Duodenal mucosa (tissue), 2 donors: ENCODE results near the gene FOXD4L3.
"Not testable (repeated sequence)": the region's sequence is repeated elsewhere in the genome, so short reads cannot be mapped to it uniquely, and the experiment has no call there.

Experiments used
- H3K27ac ChIP-seq: one replicate; pipeline ENCODE4 v1.7.0; 2013; ENCODE audit warnings: low read depth, low read length
- H3K27me3 ChIP-seq, 2 donors: one replicate each; pipeline ENCODE4 v1.7.0; 2013; ENCODE audit warnings: low read length in 2 of 2, control low read depth in 1 of 2; ENCODE audit not compliant: insufficient read depth in 2 of 2, control insufficient read depth in 1 of 2
- H3K36me3 ChIP-seq, 2 donors: one replicate each; pipeline ENCODE4 v1.7.0; 2013; ENCODE audit warnings: low read length in 2 of 2, control low read depth in 1 of 2; ENCODE audit not compliant: insufficient read depth in 2 of 2, control insufficient read depth in 1 of 2
- H3K4me1 ChIP-seq, 2 donors: one replicate each; pipeline ENCODE4 v1.7.0; 2013; ENCODE audit warnings: low read length in 2 of 2, control low read depth in 1 of 2; ENCODE audit not compliant: insufficient read depth in 2 of 2, control insufficient read depth in 1 of 2
- H3K4me3 ChIP-seq, 2 donors: one replicate each; pipeline ENCODE4 v1.7.0; 2013; ENCODE audit warnings: low read length in 2 of 2, low read depth in 1 of 2
- H3K9ac ChIP-seq, 2 donors: one replicate each; pipeline ENCODE4 v1.7.0; 2013; ENCODE audit warnings: low read length in 2 of 2, low read depth in 1 of 2
- H3K9me3 ChIP-seq, 2 donors: one replicate each; pipeline ENCODE4 v1.7.0; 2013; ENCODE audit warnings: low read length in 2 of 2, control low read depth in 1 of 2; ENCODE audit not compliant: control insufficient read depth in 1 of 2

The FOXD4L3 gene

DNA sequence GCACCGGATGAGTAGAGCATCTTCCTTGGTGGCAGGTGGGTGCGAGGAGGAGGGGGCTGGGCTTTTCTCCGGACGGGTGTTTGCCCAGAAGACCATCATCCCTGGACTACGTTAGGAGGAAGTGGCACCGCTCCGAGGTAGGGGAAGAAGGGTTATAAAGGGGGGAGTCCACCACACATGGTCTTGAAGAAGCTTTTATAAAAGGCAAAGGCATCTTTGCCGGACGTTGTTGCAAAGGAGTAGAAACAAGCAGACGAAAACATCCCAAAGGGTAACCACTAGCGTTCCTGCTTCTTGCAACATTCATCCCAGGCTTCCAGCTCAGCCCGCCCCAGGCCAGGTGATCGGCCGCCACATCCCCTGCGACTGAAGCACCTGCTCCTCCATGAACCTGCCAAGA lies at the start of gene FOXD4L3:
Gene FOXD4L3, plus strand, starts transcription at position 301 of the 400 bp plus-strand sequence. Its CDS starts 85 bp downstream, at position 386.
- not testable (repeated sequence) for H3K27me3 ChIP-seq, H3K27ac ChIP-seq

DNA sequence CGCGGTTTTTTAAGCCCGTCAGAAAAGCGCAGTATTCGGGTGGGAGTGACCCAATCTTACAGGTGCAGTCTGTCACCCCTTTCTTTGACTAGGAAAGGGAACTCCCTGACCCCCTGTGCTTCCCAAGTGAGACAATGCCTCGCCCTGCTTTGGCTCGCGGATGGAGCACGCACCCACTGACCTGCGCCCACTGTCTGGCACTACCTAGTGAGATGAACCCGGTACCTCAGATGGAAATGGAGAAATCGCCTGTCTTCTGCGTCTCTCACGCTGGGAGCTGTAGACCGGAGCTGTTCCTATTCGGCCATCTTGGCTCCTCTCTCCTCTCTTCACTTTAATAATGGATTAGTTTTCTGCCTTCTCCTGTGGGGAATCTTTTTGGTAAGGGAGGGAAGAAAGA lies 21.6 kb upstream of the FOXD4L3 start:
- H3K4me3 ChIP-seq, H3K27ac ChIP-seq, H3K9ac ChIP-seq, H3K9me3 ChIP-seq, H3K27me3 ChIP-seq, H3K4me1 ChIP-seq, H3K36me3 ChIP-seq: not testable (repeated sequence)

More for the DNA sequence above, at the start of gene FOXD4L3:
- not testable (repeated sequence) for H3K4me1 ChIP-seq, H3K4me3 ChIP-seq, H3K36me3 ChIP-seq, H3K9me3 ChIP-seq, H3K9ac ChIP-seq

DNA sequence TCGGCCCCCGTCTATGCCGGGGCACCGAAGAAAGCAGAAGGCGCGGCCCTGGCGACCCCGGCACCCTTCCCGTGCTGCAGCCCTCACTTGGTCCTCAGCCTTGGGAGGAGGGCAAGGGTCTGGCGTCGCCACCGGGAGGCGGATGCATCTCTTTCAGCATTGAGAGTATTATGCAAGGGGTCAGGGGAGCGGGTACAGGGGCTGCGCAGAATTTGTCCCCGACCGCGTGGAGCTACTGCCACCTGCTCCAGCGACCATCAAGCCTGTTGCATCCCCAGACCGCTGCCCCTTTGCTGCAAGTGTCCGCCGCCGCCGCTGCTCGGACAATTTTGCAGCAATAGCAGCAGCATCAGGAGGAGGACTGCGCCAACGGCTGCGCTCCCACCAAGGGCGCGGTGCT lies 1.1 kb downstream of the FOXD4L3 start:
- not testable (repeated sequence) for H3K9ac ChIP-seq, H3K27me3 ChIP-seq, H3K4me3 ChIP-seq, H3K4me1 ChIP-seq, H3K9me3 ChIP-seq, H3K27ac ChIP-seq, H3K36me3 ChIP-seq

DNA sequence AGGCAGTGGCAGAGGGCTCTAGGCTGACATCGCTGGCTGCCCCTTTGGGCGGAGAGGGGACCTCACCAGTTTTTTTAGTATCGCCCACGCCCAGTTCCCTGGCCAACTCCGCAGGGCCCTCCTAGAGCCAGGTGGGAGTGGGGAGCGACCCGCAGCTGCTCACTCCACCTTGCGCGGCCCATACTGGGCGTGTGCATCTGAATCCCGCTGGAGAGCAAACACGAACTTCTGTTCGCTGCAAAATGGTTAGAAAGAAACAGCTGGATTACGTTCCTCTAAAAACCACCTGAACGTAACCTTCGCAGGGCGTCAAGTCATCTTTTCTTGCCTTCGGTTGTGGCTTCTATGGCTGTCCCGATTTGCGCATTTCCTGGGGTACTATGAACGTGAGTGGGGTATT lies 1.5 kb downstream of the FOXD4L3 start:
- H3K36me3 ChIP-seq, H3K4me3 ChIP-seq, H3K4me1 ChIP-seq, H3K27ac ChIP-seq, H3K27me3 ChIP-seq, H3K9ac ChIP-seq, H3K9me3 ChIP-seq: not testable (repeated sequence)

DNA sequence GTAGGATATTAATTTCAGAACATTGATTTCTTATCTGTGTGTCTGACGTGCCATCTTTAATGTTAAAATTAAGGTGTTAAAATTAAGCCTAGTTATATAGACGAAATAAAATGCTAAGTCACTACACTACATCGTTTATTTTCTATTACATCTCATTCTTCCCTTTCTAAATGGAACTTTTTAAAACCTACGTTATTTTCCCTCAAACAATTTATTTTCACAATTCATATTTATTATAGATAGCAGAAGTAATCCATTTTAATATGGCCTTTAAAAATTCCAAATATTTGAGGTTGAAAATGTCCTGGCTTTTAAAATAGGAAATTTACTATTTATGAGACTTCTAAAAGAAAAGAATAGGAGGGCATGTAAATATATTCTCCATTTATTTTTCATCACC lies 2.1 kb downstream of the FOXD4L3 start:
- H3K4me3 ChIP-seq, H3K9ac ChIP-seq, H3K27me3 ChIP-seq, H3K27ac ChIP-seq, H3K36me3 ChIP-seq, H3K4me1 ChIP-seq, H3K9me3 ChIP-seq: not testable (repeated sequence)

DNA sequence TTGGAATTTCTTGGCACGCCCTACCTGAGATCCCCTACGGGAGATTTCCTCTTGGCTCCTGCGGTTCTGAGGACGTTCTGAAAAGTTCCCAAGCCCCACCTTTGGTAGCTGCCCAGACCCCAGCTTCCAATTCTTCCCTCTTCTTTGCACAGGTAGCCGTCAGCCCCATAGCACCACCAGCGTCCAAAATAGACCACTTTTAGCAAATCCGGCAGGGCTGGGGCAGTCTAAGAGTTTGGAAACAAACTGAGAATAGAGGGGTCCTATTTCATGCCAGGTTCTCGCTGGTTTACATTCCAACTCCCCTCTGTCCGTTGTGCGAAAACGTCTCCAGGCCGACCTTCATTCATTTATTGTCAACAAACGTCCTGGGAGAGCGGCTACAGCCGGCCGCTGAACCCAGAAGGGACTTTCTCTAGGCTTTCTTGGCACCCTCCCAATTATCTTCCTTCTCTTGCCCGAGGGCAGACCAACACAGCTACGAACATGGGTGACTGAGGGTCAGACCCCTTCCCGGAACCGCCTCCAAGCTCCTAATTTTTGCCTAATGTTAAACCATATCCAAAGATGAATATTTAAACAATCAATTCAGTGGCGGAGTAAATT lies 3.1 kb downstream of the FOXD4L3 start:
- H3K9ac ChIP-seq, H3K4me1 ChIP-seq, H3K9me3 ChIP-seq, H3K27ac ChIP-seq, H3K27me3 ChIP-seq, H3K36me3 ChIP-seq, H3K4me3 ChIP-seq: not testable (repeated sequence)

DNA sequence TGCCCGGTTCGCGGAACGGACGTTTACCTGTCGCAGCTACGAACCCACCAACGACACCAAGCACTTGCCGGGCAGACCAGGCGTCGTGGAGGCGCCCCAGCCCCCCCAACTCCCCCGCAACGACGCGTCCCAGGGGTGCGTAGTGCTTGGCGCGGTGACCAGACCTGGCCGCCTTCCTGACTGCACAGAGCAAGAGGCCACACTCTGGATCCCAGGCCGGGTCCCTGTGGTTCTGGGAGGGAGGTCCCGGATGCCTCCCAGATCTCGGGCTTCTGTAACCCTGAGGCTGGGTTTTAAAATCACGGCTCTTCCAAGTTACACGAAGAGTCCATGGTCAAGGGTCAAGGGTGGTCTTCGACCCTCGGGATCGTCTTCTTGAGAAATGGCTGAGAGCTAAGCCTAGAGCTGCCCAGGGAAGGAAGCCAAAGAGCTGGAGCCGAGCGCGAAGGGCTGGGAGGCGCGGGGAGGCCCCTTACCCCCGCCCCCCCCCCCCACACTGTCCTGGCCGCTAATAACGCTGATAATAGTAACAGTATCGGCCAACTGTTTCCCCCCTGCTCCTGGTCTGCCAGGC lies 3.8 kb downstream of the FOXD4L3 start:
- not testable (repeated sequence) for H3K9ac ChIP-seq, H3K36me3 ChIP-seq, H3K9me3 ChIP-seq, H3K4me1 ChIP-seq, H3K27ac ChIP-seq, H3K27me3 ChIP-seq, H3K4me3 ChIP-seq

DNA sequence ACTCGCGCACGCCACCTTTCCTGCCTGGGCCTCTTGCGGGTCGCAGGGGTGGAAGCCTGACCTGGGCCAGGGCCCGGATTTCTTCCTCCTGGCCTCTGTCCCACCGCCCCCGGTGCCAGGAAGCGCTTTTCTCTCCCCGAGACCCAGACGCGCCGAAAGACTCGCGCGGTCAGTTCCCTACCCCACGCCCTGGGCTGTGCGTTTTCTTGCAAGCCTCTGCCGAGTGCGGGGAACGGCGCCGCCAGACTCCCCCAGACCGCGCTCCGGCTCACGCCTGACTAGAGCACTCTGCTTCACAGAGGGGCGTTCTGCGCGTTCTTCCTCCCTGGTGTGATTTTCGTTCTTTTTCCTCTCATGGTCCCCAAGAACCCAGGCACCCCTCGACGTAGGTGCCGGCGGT lies 4.5 kb downstream of the FOXD4L3 start:
- H3K27me3 ChIP-seq, H3K4me3 ChIP-seq, H3K9ac ChIP-seq, H3K36me3 ChIP-seq, H3K27ac ChIP-seq, H3K9me3 ChIP-seq, H3K4me1 ChIP-seq: not testable (repeated sequence)

DNA sequence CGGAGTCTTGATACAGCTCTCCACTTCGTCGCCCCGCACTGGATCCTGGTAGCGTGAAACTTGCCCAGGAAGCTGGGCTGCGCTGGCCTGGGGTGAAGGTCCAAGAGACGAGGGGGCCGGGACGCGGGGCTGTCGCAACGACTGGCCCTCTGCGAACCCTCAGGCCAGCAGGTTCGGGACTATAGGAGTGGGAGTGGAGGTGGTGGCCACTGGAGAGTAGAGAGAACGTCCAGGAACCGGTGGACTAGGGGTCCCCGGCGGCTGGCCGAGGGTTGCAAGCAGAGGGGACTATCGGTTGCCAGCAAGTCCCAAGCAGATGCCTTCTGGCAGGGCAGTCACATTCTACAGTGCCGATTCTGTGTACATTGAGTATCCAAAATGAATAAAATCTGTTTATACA lies 5.0 kb downstream of the FOXD4L3 start:
- H3K27me3 ChIP-seq, H3K4me1 ChIP-seq, H3K9me3 ChIP-seq, H3K27ac ChIP-seq, H3K9ac ChIP-seq, H3K36me3 ChIP-seq, H3K4me3 ChIP-seq: not testable (repeated sequence)

DNA sequence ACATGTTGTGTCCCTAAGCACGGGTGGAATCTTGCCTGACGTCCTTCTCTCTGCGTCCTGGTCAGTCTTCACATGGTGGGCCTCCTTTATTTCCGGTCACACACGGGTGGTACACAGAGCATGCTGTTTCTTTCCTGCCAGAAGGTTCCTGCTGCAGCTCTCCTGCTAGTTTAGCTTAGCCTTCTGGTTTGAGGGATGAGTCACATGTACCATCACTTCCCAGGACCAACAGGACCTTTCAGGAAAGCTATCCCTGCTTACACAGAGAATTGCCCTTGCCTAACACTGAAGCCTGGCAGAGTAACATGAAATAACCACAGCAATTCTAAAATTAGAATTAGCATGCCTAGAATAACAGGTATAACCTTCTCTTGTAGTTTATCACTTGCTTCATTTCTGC lies 8.5 kb downstream of the FOXD4L3 start:
- H3K9me3 ChIP-seq, H3K4me3 ChIP-seq, H3K27ac ChIP-seq, H3K9ac ChIP-seq, H3K27me3 ChIP-seq, H3K4me1 ChIP-seq, H3K36me3 ChIP-seq: not testable (repeated sequence)

DNA sequence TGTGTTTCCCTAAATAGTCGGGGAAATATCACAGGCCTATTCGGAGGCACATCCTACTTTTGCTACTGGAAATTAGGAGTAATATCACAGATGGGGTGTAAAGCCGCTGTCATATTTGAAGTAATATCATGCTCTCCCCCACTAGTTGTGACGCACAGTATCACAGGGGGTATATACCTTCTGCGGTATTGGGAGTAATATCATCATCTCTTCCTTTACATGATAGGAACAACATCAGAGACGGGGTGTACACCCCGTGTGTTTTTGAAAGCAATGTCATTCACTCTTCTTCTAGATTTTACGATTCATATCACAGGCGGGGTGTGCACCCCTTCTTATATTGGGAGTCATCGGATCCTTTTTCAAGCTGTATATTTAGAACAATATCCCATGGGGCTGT lies 15.5 kb downstream of the FOXD4L3 start:
- not testable (repeated sequence) for H3K27me3 ChIP-seq, H3K36me3 ChIP-seq, H3K9ac ChIP-seq, H3K4me3 ChIP-seq, H3K4me1 ChIP-seq, H3K9me3 ChIP-seq, H3K27ac ChIP-seq
